Fibroblast of skin of right quadriceps (primary cell): ENCODE results near the gene B4GALT7.
A peak's percentile ranks its signal among the peaks of the same experiment; 100 is the strongest.
"Not testable (repeated sequence)": the region's sequence is repeated elsewhere in the genome, so short reads cannot be mapped to it uniquely, and the experiment has no call there.

ENCODE experiments used
- DNase-seq: peaks from one replicate; pipeline ENCODE4 v3.0.0-alpha.2; 2013

Gene B4GALT7

GRCh38 chr5:177599731-177600507 lies at the start of gene B4GALT7:
B4GALT7 (plus strand) TSS chr5:177600132; CDS start chr5:177600211, 79 bp downstream.
- peak; percentile 81 for DNase-seq

DNA sequence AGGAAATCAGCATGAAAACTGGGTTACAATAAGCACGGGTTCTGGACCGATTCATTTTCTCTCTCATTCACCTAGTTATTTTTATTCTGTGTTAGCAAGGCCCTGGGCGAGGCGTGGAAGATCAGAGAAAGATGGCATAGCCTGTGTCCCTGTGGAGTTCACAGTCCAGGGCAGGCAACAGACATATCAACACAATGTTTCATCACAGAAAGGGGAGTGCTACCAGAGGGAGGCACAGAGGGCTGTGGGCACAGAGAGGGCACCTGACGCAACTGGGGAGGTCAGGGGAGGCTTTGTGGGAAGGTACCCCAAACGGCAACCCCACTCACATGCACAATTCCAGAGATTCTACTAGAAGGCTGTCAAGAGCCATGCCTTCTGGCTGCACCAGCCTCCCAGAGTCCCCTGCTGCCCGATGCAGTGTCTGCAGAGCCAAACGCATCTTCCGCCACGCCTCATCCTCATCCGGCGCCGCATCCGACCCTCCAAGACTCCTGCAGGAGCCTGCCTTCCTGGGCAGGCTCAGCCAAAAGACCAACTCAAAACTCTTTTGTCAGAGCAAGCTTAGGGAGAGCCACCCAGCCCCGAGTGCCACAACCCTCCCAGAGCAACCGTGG lies 47.0 kb upstream of the B4GALT7 start:
- DNase-seq: no peak

DNA sequence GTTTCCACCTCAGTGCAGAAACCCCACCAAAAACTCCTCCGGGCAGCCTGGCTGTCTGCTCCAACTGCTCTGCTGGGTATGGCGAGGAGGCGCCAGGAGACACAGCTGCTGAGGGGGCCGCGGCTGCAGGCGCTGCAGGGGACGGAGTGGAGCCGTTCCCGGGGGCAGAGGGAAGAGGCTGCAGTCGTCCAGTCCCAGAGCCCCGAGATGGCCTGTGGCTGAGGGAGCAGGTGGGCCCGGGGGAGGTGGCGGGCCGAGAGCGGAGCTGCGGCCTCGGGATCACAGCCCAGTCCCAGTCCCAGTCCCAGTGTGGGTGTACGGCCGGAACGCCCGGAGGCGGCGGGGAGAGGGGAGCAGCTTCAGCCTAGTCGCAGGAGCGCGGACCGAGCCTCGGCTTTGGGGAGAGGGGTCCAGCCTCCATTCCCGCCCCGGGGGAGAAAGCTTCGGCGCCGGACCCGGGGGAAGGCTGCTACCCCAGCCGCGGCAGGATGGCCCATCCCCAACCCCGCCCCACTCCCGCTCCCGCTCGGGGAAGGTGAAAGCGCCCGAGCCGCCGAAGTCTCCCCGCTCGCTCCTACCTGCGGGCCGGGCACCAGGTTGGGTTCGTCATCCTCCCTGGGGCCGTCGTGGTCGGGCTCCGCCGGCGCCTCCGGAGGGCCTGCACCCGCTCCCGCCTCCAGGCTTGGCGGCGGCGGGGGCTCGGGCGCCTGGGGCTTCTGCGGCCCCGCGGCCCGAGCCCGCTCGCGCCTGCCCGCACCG lies 46.1 kb upstream of the B4GALT7 start:
- no peak for DNase-seq

DNA sequence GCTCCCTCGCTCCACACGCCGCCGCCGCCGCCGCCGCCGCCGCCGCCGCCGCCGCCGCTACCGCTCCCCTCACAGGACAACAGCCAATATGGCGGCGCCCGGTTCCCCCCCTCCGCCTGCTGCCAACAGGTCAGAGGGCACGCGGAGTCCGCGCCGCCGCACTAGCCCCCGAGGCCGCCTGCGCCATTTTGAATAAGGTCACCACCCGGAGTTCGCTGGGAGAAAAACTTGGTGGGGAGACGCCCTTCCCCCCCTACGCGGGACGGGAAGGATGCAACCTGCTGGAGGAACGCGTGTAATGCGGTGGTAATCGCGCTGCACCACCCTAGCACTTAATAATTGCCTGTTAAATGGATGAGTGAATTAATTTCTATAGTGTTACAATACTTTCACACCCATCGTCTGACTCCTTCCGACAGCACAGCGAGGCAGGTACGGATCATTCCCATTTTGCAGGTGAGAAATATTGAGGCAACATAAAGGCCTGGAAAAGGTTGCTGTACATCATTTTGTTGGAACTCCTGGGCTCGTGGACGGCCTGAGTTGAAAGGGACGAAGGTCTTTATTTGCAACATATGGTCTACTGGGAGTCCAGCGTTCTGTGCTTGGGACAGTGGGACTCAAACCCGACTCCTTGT lies 45.3 kb upstream of the B4GALT7 start, which contains the start of gene FAM193B:
Gene FAM193B, minus strand, starts transcription at position 90 of the 638 bp plus-strand sequence. CDS start 105 bp downstream, outside the sequence.
- DNase-seq: peak; percentile 91

DNA sequence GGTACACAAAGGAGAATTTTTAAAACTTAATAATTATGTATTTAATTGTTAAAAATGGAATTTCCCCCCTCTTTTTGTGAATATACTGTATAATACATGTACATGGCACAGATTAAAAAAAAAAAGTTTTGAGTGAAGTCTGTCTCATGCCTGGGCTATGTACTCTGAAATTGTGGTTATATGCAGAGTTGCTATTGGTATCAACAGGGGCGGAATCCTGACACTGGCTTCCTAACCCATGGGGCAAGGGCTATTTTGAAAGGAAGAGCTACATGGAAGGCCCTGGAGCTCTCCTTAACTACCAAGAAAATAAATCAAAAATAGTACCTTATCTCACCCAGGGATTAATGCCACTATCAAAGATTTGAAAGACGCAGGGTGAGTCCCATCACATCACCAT lies 44.7 kb upstream of the B4GALT7 start:
- DNase-seq: no peak

GRCh38 chr5:177555665-177556064 lies 44.3 kb upstream of the B4GALT7 start:
- no peak for DNase-seq

GRCh38 chr5:177557041-177557647 lies 42.8 kb upstream of the B4GALT7 start:
- peak; percentile 45 for DNase-seq

DNA sequence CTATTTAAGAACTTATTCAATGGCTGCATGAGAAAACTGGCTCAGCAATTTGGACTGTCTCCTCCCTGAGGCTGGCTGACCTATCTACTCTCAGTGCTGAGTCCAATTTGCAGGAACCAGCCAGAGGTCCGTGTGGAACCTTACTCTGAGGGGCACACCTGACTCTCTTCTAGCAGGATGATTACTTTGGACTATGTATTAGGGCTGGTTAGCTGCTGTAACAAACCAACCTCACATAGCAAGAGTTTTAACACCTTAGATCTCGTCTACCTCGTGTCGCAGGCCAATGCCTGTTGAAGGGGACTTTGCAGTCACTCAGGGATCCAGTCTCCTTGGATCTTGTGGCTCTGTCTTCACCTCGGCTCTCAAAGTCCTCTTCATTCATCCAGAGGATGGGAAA lies 42.1 kb upstream of the B4GALT7 start:
- DNase-seq: no peak

GRCh38 chr5:177559446-177559941 lies 40.4 kb upstream of the B4GALT7 start:
- not testable (repeated sequence) for DNase-seq

GRCh38 chr5:177565046-177565445 lies 34.9 kb upstream of the B4GALT7 start:
- no peak for DNase-seq

DNA sequence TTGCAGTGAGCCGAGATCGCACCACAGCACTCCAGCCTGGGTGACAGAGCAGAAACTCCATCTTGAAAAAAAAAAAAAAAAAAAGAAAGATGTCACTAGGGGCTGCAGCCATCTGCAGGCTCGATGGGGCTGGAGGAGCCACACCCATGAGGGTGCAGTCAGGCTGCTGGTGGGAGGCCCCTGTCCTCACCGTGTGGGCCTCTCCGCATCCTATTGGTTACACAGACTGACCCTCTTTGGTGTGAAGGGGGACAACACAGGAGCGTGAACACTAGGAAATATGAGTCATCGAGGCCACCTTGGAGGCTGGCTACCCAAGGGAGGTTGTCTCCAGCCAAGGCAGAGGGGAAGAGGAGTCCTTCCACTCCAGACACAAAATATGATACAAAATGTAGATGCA lies 31.6 kb upstream of the B4GALT7 start:
- DNase-seq: no peak

DNA sequence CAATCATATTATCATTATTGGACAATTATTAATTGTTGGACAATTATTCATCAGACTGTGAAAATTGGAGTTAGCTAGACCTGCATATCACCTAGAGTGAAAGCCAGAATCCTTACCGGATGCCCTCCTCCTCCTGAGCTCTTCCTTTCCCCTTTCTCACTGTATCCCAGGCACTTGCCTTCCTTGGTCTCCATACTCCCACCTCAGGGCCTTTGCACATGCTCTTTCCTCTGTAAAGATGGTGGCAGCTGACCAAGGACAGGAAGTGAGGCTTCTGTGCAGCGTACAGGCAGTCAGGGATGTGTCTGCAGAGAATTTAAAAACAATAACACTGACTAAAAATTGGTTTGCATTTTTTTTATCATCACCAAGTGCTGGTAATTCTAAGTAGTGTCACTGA lies 30.0 kb upstream of the B4GALT7 start:
- DNase-seq: no peak

DNA sequence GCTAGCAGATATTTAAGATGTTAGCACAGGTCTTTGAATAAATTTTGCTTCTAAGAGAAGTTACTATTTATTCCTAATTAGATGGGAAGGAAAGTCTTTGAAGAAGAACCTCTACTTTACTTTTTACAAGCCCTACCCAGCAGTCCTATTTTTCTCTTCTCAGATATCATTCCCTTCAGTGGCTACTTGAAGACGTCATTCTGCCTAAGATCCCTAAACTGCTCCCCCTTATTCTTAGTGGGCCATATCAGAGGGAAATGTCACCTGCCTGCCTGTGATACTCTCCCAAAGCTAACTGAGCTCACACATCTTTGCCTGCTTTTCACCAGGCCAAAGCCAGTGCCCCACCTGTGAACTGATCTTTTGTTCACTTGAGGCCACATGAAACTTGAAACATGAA lies 24.4 kb upstream of the B4GALT7 start:
- no peak for DNase-seq

DNA sequence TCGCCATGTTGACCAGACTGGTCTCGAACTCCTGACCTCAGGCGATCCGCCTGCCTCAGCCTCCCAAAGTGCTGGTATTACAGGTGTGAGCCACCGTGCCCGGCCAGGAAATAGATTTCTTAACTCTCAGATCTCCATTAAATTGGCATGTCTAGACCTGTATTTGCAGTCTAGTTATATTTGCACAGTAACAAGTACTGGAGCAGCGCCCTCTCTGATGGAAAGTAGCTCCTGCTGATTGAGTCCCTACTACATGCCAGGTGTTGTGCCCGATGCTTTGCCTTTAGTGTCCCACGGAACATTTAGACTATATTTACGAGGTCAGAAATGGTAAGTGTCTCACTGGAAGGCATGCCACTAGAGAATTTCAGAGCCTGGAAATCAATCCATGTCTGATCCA lies 23.8 kb upstream of the B4GALT7 start:
- no peak for DNase-seq

DNA sequence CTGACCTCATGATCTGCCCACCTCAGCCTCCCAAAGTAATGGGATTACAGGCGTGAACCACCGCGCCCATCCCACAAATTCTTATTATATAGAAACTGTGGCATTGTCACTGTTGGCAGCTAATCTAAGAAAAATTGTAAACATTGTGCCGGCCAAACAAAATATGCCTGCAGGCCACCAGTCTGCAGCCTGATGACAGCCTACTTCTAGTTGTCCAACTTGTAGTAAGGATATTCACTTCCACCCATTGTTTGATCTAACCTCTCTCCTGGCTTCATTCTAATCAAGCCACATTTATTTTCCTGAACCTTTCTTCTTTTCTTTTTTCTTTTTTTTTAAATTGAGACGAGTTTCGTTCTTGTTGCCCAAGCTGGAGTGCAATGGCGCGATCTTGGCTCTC lies 21.6 kb upstream of the B4GALT7 start:
- DNase-seq: no peak

GRCh38 chr5:177588413-177588909 lies 11.5 kb upstream of the B4GALT7 start:
- DNase-seq: no peak

DNA sequence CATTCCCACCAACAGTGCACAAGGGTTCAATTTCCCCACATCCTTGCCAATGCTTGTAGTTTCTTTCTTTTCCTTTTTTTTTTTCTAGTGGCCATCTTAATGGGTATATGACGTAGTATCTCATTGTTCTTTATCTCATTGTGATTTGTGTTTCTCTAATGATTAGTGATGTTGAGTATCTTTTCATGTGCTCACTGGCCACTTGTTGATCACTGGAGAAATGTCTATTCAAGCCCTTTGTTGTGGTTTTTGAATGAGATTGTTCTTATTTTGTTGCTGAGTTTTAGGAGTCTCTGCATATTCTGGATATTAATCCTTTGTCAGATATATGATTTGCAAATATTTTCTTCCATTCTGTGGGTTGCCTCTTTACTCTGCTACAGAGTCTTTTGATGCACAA lies 9.5 kb upstream of the B4GALT7 start:
- no peak for DNase-seq

DNA sequence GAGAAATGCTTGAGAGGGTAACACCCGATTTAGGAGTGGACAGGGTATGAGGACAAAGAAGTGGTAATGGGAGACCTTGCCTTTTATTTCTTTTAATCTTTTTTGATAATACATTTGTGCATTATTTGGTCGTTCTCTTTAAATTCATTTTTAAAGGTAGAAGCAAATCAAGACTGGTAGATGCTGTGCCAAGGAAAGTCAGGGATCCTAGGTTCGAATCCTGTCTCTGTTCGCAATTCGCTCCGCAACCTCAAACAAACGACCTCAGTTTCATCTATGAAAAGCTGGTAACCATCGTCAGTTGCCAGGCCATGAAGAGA lies 8.3 kb upstream of the B4GALT7 start:
- no peak for DNase-seq

- DNase-seq: peak; percentile 81
Observed at GRCh38 chr5:177592010-177592834, 7.7 kb upstream of the B4GALT7 start, which contains the start of gene TMED9. TMED9 (plus strand) TSS chr5:177592203; CDS start chr5:177592215, 12 bp downstream.

DNA sequence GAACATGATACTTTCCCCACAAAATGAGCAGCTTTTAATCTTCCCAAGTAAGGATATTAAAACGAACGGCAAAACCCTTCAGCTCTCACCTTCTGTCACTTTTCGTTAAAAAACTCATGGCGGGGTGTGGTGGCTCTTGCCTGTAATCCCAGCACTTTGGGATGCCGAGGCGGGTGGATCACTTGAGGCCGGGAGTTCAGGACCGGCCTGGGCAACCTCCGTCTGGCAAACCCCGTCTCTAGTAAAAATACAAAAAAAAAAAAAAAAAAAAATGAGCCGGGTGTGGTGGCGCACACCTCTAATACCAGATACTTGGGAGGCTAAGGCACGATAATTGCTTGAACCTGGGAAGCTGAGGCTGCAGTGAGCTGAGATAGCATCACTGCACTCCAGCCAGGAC lies 7.0 kb upstream of the B4GALT7 start:
- no peak for DNase-seq

DNA sequence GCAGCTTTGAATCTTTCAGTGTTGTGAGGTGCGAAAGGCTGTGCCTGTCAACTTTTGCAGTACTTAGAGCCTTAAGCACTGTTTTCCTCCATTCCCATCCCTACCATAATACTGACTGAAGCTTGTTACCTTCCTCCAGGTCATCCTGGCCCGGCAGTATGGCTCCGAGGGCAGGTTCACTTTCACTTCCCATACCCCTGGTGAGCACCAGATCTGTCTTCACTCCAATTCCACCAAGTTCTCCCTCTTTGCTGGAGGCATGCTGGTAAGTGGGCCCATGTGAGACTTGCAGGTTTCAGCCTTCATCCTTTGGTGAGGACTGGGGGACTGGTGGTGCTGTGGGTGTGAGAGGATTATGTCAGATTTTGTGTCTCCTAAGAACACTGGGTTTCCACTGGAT lies 6.4 kb upstream of the B4GALT7 start:
- DNase-seq: no peak

- no peak for DNase-seq
Observed at GRCh38 chr5:177594071-177594470, 5.9 kb upstream of the B4GALT7 start.
